ENCODE results near the gene MRPL24. TPM values are rescaled to one million over a fixed set of nuclear protein-coding genes. Genes with fewer than 3 reads are reported as not detected.

Gene MRPL24
- total and polyA plus RNA-seq, 4 donors: 26.7 to 120 (median 79.5) TPM

GRCh38 chr1:156704166-156704711, 36.6 kb downstream of the MRPL24 start:
- DNase-seq (no peak), ATAC-seq (ENCODE audit: insufficient read depth, low FRiP score) (no peak)
- H3K27ac ChIP-seq (ENCODE audit: low read depth in 1 of 2, low read length in 1 of 2): no peak overlapping the region
- TF ChIP-seq, protein P1, sequence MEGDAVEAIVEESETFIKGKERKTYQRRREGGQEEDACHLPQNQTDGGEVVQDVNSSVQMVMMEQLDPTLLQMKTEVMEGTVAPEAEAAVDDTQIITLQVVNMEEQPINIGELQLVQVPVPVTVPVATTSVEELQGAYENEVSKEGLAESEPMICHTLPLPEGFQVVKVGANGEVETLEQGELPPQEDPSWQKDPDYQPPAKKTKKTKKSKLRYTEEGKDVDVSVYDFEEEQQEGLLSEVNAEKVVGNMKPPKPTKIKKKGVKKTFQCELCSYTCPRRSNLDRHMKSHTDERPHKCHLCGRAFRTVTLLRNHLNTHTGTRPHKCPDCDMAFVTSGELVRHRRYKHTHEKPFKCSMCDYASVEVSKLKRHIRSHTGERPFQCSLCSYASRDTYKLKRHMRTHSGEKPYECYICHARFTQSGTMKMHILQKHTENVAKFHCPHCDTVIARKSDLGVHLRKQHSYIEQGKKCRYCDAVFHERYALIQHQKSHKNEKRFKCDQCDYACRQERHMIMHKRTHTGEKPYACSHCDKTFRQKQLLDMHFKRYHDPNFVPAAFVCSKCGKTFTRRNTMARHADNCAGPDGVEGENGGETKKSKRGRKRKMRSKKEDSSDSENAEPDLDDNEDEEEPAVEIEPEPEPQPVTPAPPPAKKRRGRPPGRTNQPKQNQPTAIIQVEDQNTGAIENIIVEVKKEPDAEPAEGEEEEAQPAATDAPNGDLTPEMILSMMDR (IDR thresholded peaks at IDR 0.05; ENCODE audit: control extremely low read depth, extremely low read depth): no peak
- H3K27me3 ChIP-seq (ENCODE audit: control insufficient read depth in 3 of 3, insufficient read depth in 3 of 3, low read length in 2 of 3): peaks cover 0 to 4% (median 0%) of the 10 kb centered on the region in 3 donors
- no peak overlapping the region for H3K4me3 ChIP-seq
- WGBS, 2 donors: 51 to 52% methylated on average over 10 of the region's 10 CpGs
- no peaks in the 10 kb centered on the region for H3K9me3 ChIP-seq (ENCODE audit: control insufficient read depth in 4 of 4, insufficient read depth in 3 of 4, low read length in 3 of 4)
- H3K4me1 ChIP-seq (ENCODE audit: control insufficient read depth in 5 of 5, insufficient read depth in 5 of 5, low read length in 5 of 5): peaks cover 0 to 59% (median 17%) of the 10 kb centered on the region in 5 donors
- H3K9ac ChIP-seq (ENCODE audit: insufficient read depth in 1 of 2, low read length in 2 of 2): no peak overlapping the region
- H3K36me3 ChIP-seq (ENCODE audit: control insufficient read depth in 4 of 4, insufficient read depth in 4 of 4, low read length in 4 of 4): no peaks in the 10 kb centered on the region

DNA sequence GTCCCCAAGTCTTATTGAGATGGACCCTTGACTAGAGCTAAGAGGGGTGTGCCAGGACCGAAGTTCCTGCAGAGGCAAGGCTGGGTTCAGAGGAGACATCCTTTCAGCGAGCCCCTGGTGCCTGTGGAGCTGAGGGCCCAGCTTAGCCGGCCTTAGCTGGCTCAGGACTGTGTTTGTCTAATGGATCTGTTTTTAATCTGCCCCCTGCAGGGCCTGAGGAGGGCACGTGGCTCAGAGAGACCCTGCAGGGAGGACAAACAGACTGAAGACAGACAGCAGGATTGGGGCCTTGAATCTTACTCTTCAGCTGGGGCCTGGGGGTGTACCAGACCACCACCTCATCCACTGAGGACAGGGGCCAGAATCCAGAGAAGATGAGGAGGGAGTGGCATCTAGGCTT, 37.1 kb downstream of the MRPL24 start:
- Histone ChIP-seq H3K27me3 (ENCODE audit: control insufficient read depth in 3 of 3, insufficient read depth in 3 of 3, low read length in 2 of 3) (peaks cover 0 to 4% (median 0%) of the 10 kb centered on the region in 3 donors), H3K9ac (ENCODE audit: insufficient read depth in 1 of 2, low read length in 2 of 2) (no peak overlapping the region), H3K36me3 (ENCODE audit: control insufficient read depth in 4 of 4, insufficient read depth in 4 of 4, low read length in 4 of 4) (no peaks in the 10 kb centered on the region), H3K27ac (ENCODE audit: low read depth in 1 of 2, low read length in 1 of 2) (no peak overlapping the region), H3K4me1 (ENCODE audit: control insufficient read depth in 5 of 5, insufficient read depth in 5 of 5, low read length in 5 of 5) (peaks cover 0 to 54% (median 17%) of the 10 kb centered on the region in 5 donors), H3K4me3 (no peak overlapping the region), H3K9me3 (ENCODE audit: control insufficient read depth in 4 of 4, insufficient read depth in 3 of 4, low read length in 3 of 4) (no peaks in the 10 kb centered on the region)
- peak in 1 of 3 donors; percentile 29 for DNase-seq
- TF ChIP-seq, protein P1 (IDR thresholded peaks at IDR 0.05; ENCODE audit: control extremely low read depth, extremely low read depth): no peak
- WGBS, 2 donors: 54 to 55% methylated on average over 4 of the region's 4 CpGs
- no peak for ATAC-seq (ENCODE audit: insufficient read depth, low FRiP score)

- H3K9ac ChIP-seq (ENCODE audit: insufficient read depth in 1 of 2, low read length in 2 of 2): no peak overlapping the region
- no peak overlapping the region for H3K4me3 ChIP-seq
- ATAC-seq (ENCODE audit: insufficient read depth, low FRiP score) (no peak), DNase-seq (no peak)
- no peak overlapping the region for H3K27ac ChIP-seq (ENCODE audit: low read depth in 1 of 2, low read length in 1 of 2)
- TF ChIP-seq, protein P1 (IDR thresholded peaks at IDR 0.05; ENCODE audit: control extremely low read depth, extremely low read depth): no peak
- H3K4me1 ChIP-seq (ENCODE audit: control insufficient read depth in 5 of 5, insufficient read depth in 5 of 5, low read length in 5 of 5): peaks cover 0 to 51% (median 17%) of the 10 kb centered on the region in 5 donors
- H3K9me3 ChIP-seq (ENCODE audit: control insufficient read depth in 4 of 4, insufficient read depth in 3 of 4, low read length in 3 of 4): no peaks in the 10 kb centered on the region
- H3K36me3 ChIP-seq (ENCODE audit: control insufficient read depth in 4 of 4, insufficient read depth in 4 of 4, low read length in 4 of 4): peaks cover 0 to 2% (median 0%) of the 10 kb centered on the region in 4 donors
- 71 to 82% methylated on average over 4 of the region's 4 CpGs for WGBS, 2 donors
- H3K27me3 ChIP-seq (ENCODE audit: control insufficient read depth in 3 of 3, insufficient read depth in 3 of 3, low read length in 2 of 3): peaks cover 0 to 4% (median 0%) of the 10 kb centered on the region in 3 donors
Observed at GRCh38 chr1:156703336-156703735, 37.6 kb downstream of the MRPL24 start.
